GM12801 (cell line): ENCODE measurements around the gene PSMD9.

Experiments
- CTCF ChIP-seq: IDR thresholded peaks from one replicate; pipeline ENCODE4 v1.5.1; 2011; ENCODE audit warnings: control low read depth; ENCODE audit not compliant: insufficient read length; ENCODE audit errors: extremely low read depth

Gene PSMD9

GRCh38 chr12:121888478-121889273 lies at the start of gene PSMD9:
Gene PSMD9 (plus strand): TSS chr12:121888790. CDS start chr12:121888857, 67 bp downstream.
- TF ChIP-seq CTCF = no peak

- no peak for TF ChIP-seq CTCF
These were observed 49.2 kb upstream of the PSMD9 start for GRCh38 chr12:121839106-121839992.

GRCh38 chr12:121839993-121840761 lies 48.4 kb upstream of the PSMD9 start:
- no peak for TF ChIP-seq CTCF

- TF ChIP-seq CTCF = no peak
These were observed 45.2 kb upstream of the PSMD9 start for GRCh38 chr12:121843236-121843982.

- no peak for TF ChIP-seq CTCF
These were observed 42.9 kb upstream of the PSMD9 start for GRCh38 chr12:121845701-121846100.

- TF ChIP-seq CTCF = no peak
These were observed 39.4 kb upstream of the PSMD9 start for GRCh38 chr12:121849211-121849610.
